ENCODE results near the gene BARX2. TPM values are rescaled to one million over a fixed set of nuclear protein-coding genes. Genes with fewer than 3 reads are reported as not detected.
A peak's percentile ranks its signal among the peaks of the same experiment; 100 is the strongest.

BARX2 gene
- total RNA-seq, 2 donors from 2014 or later = not detected

GRCh38 chr11:129365816-129366215, 9.8 kb upstream of the BARX2 start:
- Mint-ChIP-seq H3K9me3 (no peaks in the 10 kb centered on the region), H3K27me3 (peaks cover 32% of the 10 kb centered on the region), H3K4me1 (no peaks in the 10 kb centered on the region), H3K36me3 (ENCODE audit: low read depth) (no peaks in the 10 kb centered on the region), H3K27ac (no peak overlapping the region), H3K4me3 (no peak overlapping the region)
- no peak for ATAC-seq (replicated peaks)

GRCh38 chr11:129366737-129367597, 8.7 kb upstream of the BARX2 start:
- Mint-ChIP-seq H3K36me3 (ENCODE audit: low read depth) (no peaks in the 10 kb centered on the region), H3K4me1 (no peaks in the 10 kb centered on the region), H3K27ac (no peak overlapping the region), H3K4me3 (no peak overlapping the region), H3K9me3 (no peaks in the 10 kb centered on the region), H3K27me3 (peaks cover 44% of the 10 kb centered on the region)
- ATAC-seq (replicated peaks) = no peak

GRCh38 chr11:129368889-129369672, 6.6 kb upstream of the BARX2 start:
- H3K9me3 Mint-ChIP-seq = no peaks in the 10 kb centered on the region
- no peak for ATAC-seq (replicated peaks)
- peaks cover 57% of the 10 kb centered on the region for H3K27me3 Mint-ChIP-seq
- no peaks in the 10 kb centered on the region for H3K4me1 Mint-ChIP-seq
- H3K36me3 Mint-ChIP-seq (ENCODE audit: low read depth) = no peaks in the 10 kb centered on the region
- no peak overlapping the region for H3K4me3 Mint-ChIP-seq
- no peak overlapping the region for H3K27ac Mint-ChIP-seq

- Mint-ChIP-seq H3K27me3 (peaks cover 67% of the 10 kb centered on the region), H3K4me3 (no peak overlapping the region), H3K4me1 (no peaks in the 10 kb centered on the region), H3K36me3 (ENCODE audit: low read depth) (no peaks in the 10 kb centered on the region), H3K27ac (no peak overlapping the region), H3K9me3 (no peaks in the 10 kb centered on the region)
- no peak for ATAC-seq (replicated peaks)
These were observed 4.9 kb upstream of the BARX2 start for GRCh38 chr11:129370715-129371114.

- ATAC-seq (replicated peaks) = no peak
These were observed 2.8 kb upstream of the BARX2 start for GRCh38 chr11:129372609-129373488.

GRCh38 chr11:129373489-129373953, 2.1 kb upstream of the BARX2 start:
- Mint-ChIP-seq H3K4me1 (no peaks in the 10 kb centered on the region), H3K27me3 (peaks cover 71% of the 10 kb centered on the region), H3K36me3 (ENCODE audit: low read depth) (no peaks in the 10 kb centered on the region), H3K4me3 (peak overlapping the region; percentile 42), H3K27ac (no peak overlapping the region), H3K9me3 (no peaks in the 10 kb centered on the region)
- no peak for ATAC-seq (replicated peaks)

More at GRCh38 chr11:129372609-129373488, 2.8 kb upstream of the BARX2 start:
- no peak overlapping the region for H3K27ac Mint-ChIP-seq
- no peaks in the 10 kb centered on the region for H3K9me3 Mint-ChIP-seq
- H3K36me3 Mint-ChIP-seq (ENCODE audit: low read depth) = no peaks in the 10 kb centered on the region
- no peaks in the 10 kb centered on the region for H3K4me1 Mint-ChIP-seq
- H3K4me3 Mint-ChIP-seq = peak overlapping the region; percentile 43
- H3K27me3 Mint-ChIP-seq = peaks cover 70% of the 10 kb centered on the region

GRCh38 chr11:129374081-129374992, 1.3 kb upstream of the BARX2 start:
- Mint-ChIP-seq H3K4me3 (peak overlapping the region; percentile 42), H3K4me1 (no peaks in the 10 kb centered on the region), H3K27me3 (peaks cover 67% of the 10 kb centered on the region), H3K36me3 (ENCODE audit: low read depth) (no peaks in the 10 kb centered on the region), H3K27ac (no peak overlapping the region), H3K9me3 (no peaks in the 10 kb centered on the region)
- ATAC-seq (replicated peaks) = no peak

- Mint-ChIP-seq H3K9me3 (no peaks in the 10 kb centered on the region), H3K27me3 (peaks cover 64% of the 10 kb centered on the region), H3K4me1 (no peaks in the 10 kb centered on the region), H3K36me3 (ENCODE audit: low read depth) (no peaks in the 10 kb centered on the region), H3K27ac (no peak overlapping the region), H3K4me3 (peak overlapping the region; percentile 42)
- ATAC-seq (replicated peaks) = peak; percentile 6
These were observed 476 bp upstream of the BARX2 start for GRCh38 chr11:129374993-129375750.

- Mint-ChIP-seq H3K27ac (no peak overlapping the region), H3K27me3 (peaks cover 59% of the 10 kb centered on the region), H3K4me3 (peak overlapping the region; percentile 53), H3K9me3 (no peaks in the 10 kb centered on the region), H3K36me3 (ENCODE audit: low read depth) (no peaks in the 10 kb centered on the region), H3K4me1 (no peaks in the 10 kb centered on the region)
- no peak for ATAC-seq (replicated peaks)
These were observed 1.2 kb downstream of the BARX2 start for GRCh38 chr11:129376658-129377341.

- H3K4me3 Mint-ChIP-seq = no peak overlapping the region
- peaks cover 53% of the 10 kb centered on the region for H3K27me3 Mint-ChIP-seq
- no peak overlapping the region for H3K27ac Mint-ChIP-seq
- no peaks in the 10 kb centered on the region for H3K36me3 Mint-ChIP-seq (ENCODE audit: low read depth)
- no peaks in the 10 kb centered on the region for H3K4me1 Mint-ChIP-seq
- ATAC-seq (replicated peaks) = no peak
- no peaks in the 10 kb centered on the region for H3K9me3 Mint-ChIP-seq
These were observed 2.1 kb downstream of the BARX2 start for GRCh38 chr11:129377739-129378138.

- Mint-ChIP-seq H3K27me3 (peaks cover 51% of the 10 kb centered on the region), H3K4me1 (no peaks in the 10 kb centered on the region), H3K9me3 (no peaks in the 10 kb centered on the region), H3K4me3 (no peak overlapping the region), H3K27ac (no peak overlapping the region), H3K36me3 (ENCODE audit: low read depth) (no peaks in the 10 kb centered on the region)
- ATAC-seq (replicated peaks) = no peak
These were observed 4.8 kb downstream of the BARX2 start for GRCh38 chr11:129380413-129380812.

- no peaks in the 10 kb centered on the region for H3K4me1 Mint-ChIP-seq
- no peak overlapping the region for H3K4me3 Mint-ChIP-seq
- H3K9me3 Mint-ChIP-seq = no peaks in the 10 kb centered on the region
- no peak overlapping the region for H3K27ac Mint-ChIP-seq
- H3K36me3 Mint-ChIP-seq (ENCODE audit: low read depth) = no peaks in the 10 kb centered on the region
- ATAC-seq (replicated peaks) = no peak
- peaks cover 42% of the 10 kb centered on the region for H3K27me3 Mint-ChIP-seq
These were observed 6.9 kb downstream of the BARX2 start for GRCh38 chr11:129382583-129382982.
